Neuronal stem cell (in vitro differentiated cells): ENCODE results near the gene NAP1L4.
A peak's percentile ranks its signal among the peaks of the same experiment; 100 is the strongest.

Experiments
- DNase-seq: peaks from one replicate; pipeline ENCODE4 v3.0.0-alpha.2; 2013; ENCODE audit warnings: low spot score
- H2AFZ ChIP-seq: one replicate; pipeline ENCODE4 v1.6.1; 2013; ENCODE audit warnings: mild to moderate bottlenecking, low read length, inconsistent platforms
- H2AK5ac ChIP-seq: 2 replicates; pipeline ENCODE4 v1.6.1; 2013; ENCODE audit warnings: low read depth, mild to moderate bottlenecking, inconsistent platforms, low read length, moderate library complexity, mixed read lengths
- H2BK120ac ChIP-seq: 2 replicates; pipeline ENCODE4 v1.6.1; 2013; ENCODE audit warnings: low read depth, mild to moderate bottlenecking, inconsistent platforms, low read length, moderate library complexity, mixed read lengths
- H2BK12ac ChIP-seq: one replicate; pipeline ENCODE4 v1.6.1; 2013; ENCODE audit warnings: low read length, inconsistent platforms
- H2BK15ac ChIP-seq: 2 replicates; pipeline ENCODE4 v1.6.1; 2013; ENCODE audit warnings: mild to moderate bottlenecking, low read length, inconsistent platforms, mixed read lengths
- H2BK5ac ChIP-seq: one replicate; pipeline ENCODE4 v1.6.1; 2013; ENCODE audit warnings: inconsistent platforms, mild to moderate bottlenecking, low read length, moderate library complexity
- H3K14ac ChIP-seq: one replicate; pipeline ENCODE4 v1.6.1; 2013; ENCODE audit warnings: low read length, inconsistent platforms
- H3K18ac ChIP-seq: 2 replicates; pipeline ENCODE4 v1.6.1; 2013; ENCODE audit warnings: low read length, inconsistent platforms
- H3K23ac ChIP-seq: 2 replicates; pipeline ENCODE4 v1.6.1; 2013; ENCODE audit warnings: low read depth, mild to moderate bottlenecking, mixed read lengths, low read length, inconsistent platforms; ENCODE audit not compliant: poor library complexity
- H3K27ac ChIP-seq: replicated peaks from 3 replicates; pipeline ENCODE4 v1.5.1; 2013; ENCODE audit warnings: low read length, inconsistent platforms
- H3K27me3 ChIP-seq, 3 experiments: 2 replicates each; pipeline ENCODE4 v1.6.1; 2013; ENCODE audit warnings: low read length in 3 of 3, mild to moderate bottlenecking in 2 of 3, inconsistent platforms in 1 of 3, low read depth in 1 of 3, mixed read lengths in 1 of 3, moderate library complexity in 1 of 3; ENCODE audit not compliant: control insufficient read depth in 3 of 3, insufficient read depth in 3 of 3
- H3K36me3 ChIP-seq, 2 donors: replicated peaks in 1 of 2; 2 replicates each; pipeline ENCODE4 v1.6.1; 2013; ENCODE audit warnings: low read length in 2 of 2; ENCODE audit not compliant: control insufficient read depth in 2 of 2, insufficient read depth in 2 of 2
- H3K4ac ChIP-seq: 2 replicates; pipeline ENCODE4 v1.6.1; 2013; ENCODE audit warnings: inconsistent platforms, mild to moderate bottlenecking, low read length, moderate library complexity
- H3K4me1 ChIP-seq, 2 donors: 1 replicate in 1 of 2; 2 replicates in 1 of 2; pipeline ENCODE4 v1.6.1; 2013; ENCODE audit warnings: low read length in 2 of 2, low read depth in 1 of 2; ENCODE audit not compliant: control insufficient read depth in 2 of 2, insufficient read depth in 1 of 2
- H3K4me2 ChIP-seq: one replicate; pipeline ENCODE4 v1.6.1; 2013; ENCODE audit warnings: mild to moderate bottlenecking, low read length, inconsistent platforms; ENCODE audit not compliant: insufficient read depth, poor library complexity, severe bottlenecking
- H3K4me3 ChIP-seq, 2 donors: 2 replicates each; pipeline ENCODE4 v1.5.1; 2013; ENCODE audit warnings: low read length in 2 of 2, mild to moderate bottlenecking in 2 of 2, inconsistent platforms in 1 of 2, moderate library complexity in 1 of 2
- H3K79me1 ChIP-seq: one replicate; pipeline ENCODE4 v1.6.1; 2013; ENCODE audit warnings: low read depth, mild to moderate bottlenecking, inconsistent platforms, low read length, moderate library complexity
- H3K9ac ChIP-seq: one replicate; pipeline ENCODE4 v1.6.1; 2013; ENCODE audit warnings: mild to moderate bottlenecking, low read depth, low read length, inconsistent platforms; ENCODE audit not compliant: poor library complexity
- H3K9me3 ChIP-seq, 2 donors: replicated peaks in 1 of 2; 2 replicates each; pipeline versions ENCODE3 to v1.6.1; 2013; ENCODE audit warnings: low read length in 2 of 2, mild to moderate bottlenecking in 2 of 2, inconsistent platforms in 1 of 2, low read depth in 1 of 2, mixed read lengths in 1 of 2, moderate library complexity in 1 of 2; ENCODE audit not compliant: control insufficient read depth in 2 of 2, insufficient read depth in 1 of 2
- H4K8ac ChIP-seq: one replicate; pipeline ENCODE4 v1.6.1; 2013; ENCODE audit warnings: low read depth, mild to moderate bottlenecking, inconsistent platforms, low read length, moderate library complexity
- H4K91ac ChIP-seq: one replicate; pipeline ENCODE4 v1.6.1; 2013; ENCODE audit warnings: low read length, low read depth, mild to moderate bottlenecking, inconsistent platforms; ENCODE audit not compliant: poor library complexity
- WGBS, 2 donors: extraction: QIAGEN DNeasy Blood & Tissue Kit; methylation state at CpG; one replicate each; pipeline ENCODE4 v1.1.7; 2013; ENCODE audit warnings: missing lambda C conversion rate in 2 of 2, mixed read lengths in 1 of 2; ENCODE audit not compliant: insufficient read length in 2 of 2, insufficient replicate concordance in 1 of 2; ENCODE audit errors: extremely low coverage in 2 of 2; 5-methylcytosine and 5-hydroxymethylcytosine counted together

Gene NAP1L4

DNA sequence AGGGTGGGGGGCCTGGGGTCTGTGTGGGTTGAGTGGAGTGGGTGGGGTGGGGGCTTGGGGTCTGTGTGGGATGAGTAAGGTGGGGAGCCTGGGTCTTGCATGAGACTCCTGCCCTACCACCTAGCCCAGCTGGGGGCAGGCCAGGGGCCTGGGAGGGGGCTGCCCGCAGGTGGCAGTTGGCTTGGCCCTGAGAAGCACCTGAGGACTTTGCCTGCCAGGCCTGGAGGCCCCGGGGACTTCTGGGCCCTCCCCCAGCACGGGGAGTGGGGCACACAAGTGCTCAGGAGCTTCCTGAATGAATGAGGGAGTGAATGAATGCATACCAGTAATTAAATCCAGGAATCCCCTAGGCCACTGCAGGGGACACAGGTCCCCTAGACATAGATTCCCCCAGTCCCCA lies 69.5 kb downstream of the NAP1L4 start:
- Histone ChIP-seq H2BK12ac (no peak overlapping the region), H2AFZ (no peak overlapping the region), H3K14ac (no peak overlapping the region), H3K4me2 (no peak overlapping the region), H4K91ac (no peak overlapping the region), H2BK5ac (no peak overlapping the region), H4K8ac (no peak overlapping the region), H3K23ac (no peak overlapping the region), H3K4me3 (no peak overlapping the region), H3K4ac (no peak overlapping the region), H3K9ac (no peak overlapping the region), H3K27ac (no peak overlapping the region), H3K79me1 (no peaks in the 10 kb centered on the region), H2BK15ac (no peak overlapping the region), H3K18ac (no peak overlapping the region), H3K36me3 (no peaks in the 10 kb centered on the region), H2BK120ac (no peak overlapping the region), H3K9me3 (peaks cover 7 to 9% of the 10 kb centered on the region in 2 donors), H3K4me1 (no peaks in the 10 kb centered on the region), H3K27me3 (peaks cover 6 to 13% (median 12%) of the 10 kb centered on the region in 3 experiments), H2AK5ac (no peak overlapping the region)
- DNase-seq, result no peak
- no CpG with 5 or more reads among the region's 3 CpGs for WGBS, 2 donors

DNA sequence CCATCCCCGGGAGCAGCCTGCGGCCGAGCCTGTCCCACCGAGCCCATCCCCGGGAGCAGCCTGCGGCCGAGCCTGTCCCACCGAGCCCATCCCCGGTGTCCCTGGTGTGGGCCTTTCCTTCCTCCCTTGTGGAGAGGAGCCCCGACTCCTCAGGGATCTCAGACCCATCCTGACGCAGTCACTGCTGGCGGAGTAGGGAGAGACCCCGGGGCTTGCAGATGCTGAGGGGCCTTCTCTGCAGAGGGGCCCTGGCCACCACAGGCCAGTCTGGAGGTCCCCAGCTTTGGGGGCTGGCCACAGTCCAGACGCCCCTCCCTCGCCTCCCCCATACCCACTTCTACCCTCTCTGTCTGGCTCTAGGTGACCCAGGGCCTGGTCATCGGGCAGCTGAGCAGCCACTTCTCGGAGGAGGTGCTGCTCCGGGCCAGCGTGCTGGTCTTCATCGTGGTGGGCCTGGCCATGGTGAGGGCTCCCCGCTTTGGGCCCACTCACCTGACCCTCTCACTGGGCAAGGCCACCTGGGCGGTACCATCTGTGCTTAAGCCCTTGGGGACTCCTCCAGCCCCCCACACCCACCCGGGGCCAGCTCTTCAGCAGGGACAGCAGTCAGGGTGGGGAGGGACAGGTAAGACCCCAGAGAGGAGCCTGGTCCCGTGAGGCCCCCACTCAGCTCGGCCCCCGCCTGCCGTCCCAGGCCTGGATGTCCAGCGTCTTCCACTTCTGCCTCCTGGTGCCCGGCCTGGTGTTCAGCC lies 70.2 kb downstream of the NAP1L4 start:
- H3K14ac ChIP-seq, result peak overlapping the region; percentile 84
- WGBS, 2 donors, result no CpG with 5 or more reads among the region's 29 CpGs

DNA sequence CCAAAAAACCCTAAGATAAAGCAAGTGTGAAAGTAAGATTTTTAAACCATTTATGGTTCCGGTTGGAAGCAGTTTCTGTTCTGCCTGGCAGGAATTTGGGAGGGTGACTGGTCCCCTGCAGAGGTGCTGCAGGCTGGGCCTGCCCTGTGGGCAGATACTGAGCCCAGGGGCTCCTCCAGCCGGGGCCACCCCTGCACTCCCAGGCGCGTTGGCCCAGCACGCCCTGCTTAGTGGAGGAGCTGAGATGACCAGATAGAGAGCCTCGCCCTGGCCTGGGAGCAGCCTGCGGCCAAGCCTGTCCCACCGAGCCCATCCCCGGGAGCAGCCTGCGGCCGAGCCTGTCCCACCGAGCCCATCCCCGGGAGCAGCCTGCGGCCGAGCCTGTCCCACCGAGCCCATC lies 70.9 kb downstream of the NAP1L4 start:
- WGBS, 2 donors, result no CpG with 5 or more reads among the region's 16 CpGs
- no peak overlapping the region for H3K14ac ChIP-seq

More for the DNA sequence above, 70.2 kb downstream of the NAP1L4 start:
- no peak overlapping the region for H2BK5ac ChIP-seq
- peaks cover 0 to 2% of the 10 kb centered on the region in 2 donors for H3K4me1 ChIP-seq
- no peak for DNase-seq
- H3K9me3 ChIP-seq, result peaks cover 0 to 2% of the 10 kb centered on the region in 2 donors
- H3K23ac ChIP-seq, result peak overlapping the region; percentile 85
- peak overlapping the region; percentile 46 for H2BK12ac ChIP-seq
- no peak overlapping the region for H2BK120ac ChIP-seq
- H4K8ac ChIP-seq, result peak overlapping the region; percentile 82
- no peak overlapping the region for H3K27ac ChIP-seq
- H3K79me1 ChIP-seq, result no peaks in the 10 kb centered on the region
- H3K4ac ChIP-seq, result no peak overlapping the region
- H2BK15ac ChIP-seq, result no peak overlapping the region
- H4K91ac ChIP-seq, result no peak overlapping the region
- H3K18ac ChIP-seq, result peak overlapping the region; percentile 38
- no peak overlapping the region for H3K4me2 ChIP-seq
- H3K4me3 ChIP-seq, result no peak overlapping the region
- no peaks in the 10 kb centered on the region for H3K36me3 ChIP-seq
- peak overlapping the region; percentile 83 for H2AK5ac ChIP-seq
- H2AFZ ChIP-seq, result no peak overlapping the region
- H3K9ac ChIP-seq, result no peak overlapping the region
- peaks cover 0 to 6% (median 4%) of the 10 kb centered on the region in 3 experiments for H3K27me3 ChIP-seq

DNA sequence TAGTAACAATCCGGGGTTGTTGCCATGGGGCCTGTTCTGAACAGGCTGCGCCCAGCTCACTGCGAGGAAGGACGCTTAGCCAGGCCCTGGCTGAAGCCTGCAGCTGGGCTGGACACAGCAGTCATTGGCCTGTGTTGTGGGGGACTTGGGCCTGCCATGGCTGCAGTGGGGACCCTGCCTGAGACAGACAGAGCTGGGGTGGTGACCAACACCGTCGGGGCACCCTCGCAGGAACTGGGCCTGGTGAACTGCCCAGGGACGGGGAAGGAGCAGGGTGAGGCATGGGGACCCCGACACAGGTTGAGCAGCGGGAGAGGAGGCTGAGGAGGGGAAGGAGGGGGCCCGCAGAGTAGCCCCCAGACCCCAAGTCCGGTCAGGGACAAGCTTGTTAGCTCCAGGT lies 71.8 kb downstream of the NAP1L4 start:
- WGBS, 2 donors, result no CpG with 5 or more reads among the region's 12 CpGs

More for the DNA sequence above, 70.9 kb downstream of the NAP1L4 start:
- Histone ChIP-seq H3K4me2 (no peak overlapping the region), H3K23ac (no peak overlapping the region), H3K4ac (no peak overlapping the region), H2AK5ac (no peak overlapping the region), H3K79me1 (no peaks in the 10 kb centered on the region), H2BK15ac (no peak overlapping the region), H2BK12ac (no peak overlapping the region), H4K91ac (no peak overlapping the region), H3K4me3 (no peak overlapping the region), H2AFZ (no peak overlapping the region), H3K18ac (no peak overlapping the region), H3K4me1 (peaks cover 0 to 2% of the 10 kb centered on the region in 2 donors), H4K8ac (no peak overlapping the region), H3K9ac (no peak overlapping the region), H2BK5ac (no peak overlapping the region), H3K36me3 (no peaks in the 10 kb centered on the region), H2BK120ac (no peak overlapping the region), H3K27ac (no peak overlapping the region), H3K9me3 (no peaks in the 10 kb centered on the region), H3K27me3 (no peaks in the 10 kb centered on the region)
- DNase-seq, result no peak

More for the DNA sequence above, 71.8 kb downstream of the NAP1L4 start:
- H3K79me1 ChIP-seq, result no peaks in the 10 kb centered on the region
- no peak overlapping the region for H3K27ac ChIP-seq
- no peak overlapping the region for H3K4me3 ChIP-seq
- H4K8ac ChIP-seq, result no peak overlapping the region
- no peak overlapping the region for H2BK15ac ChIP-seq
- H3K14ac ChIP-seq, result no peak overlapping the region
- no peaks in the 10 kb centered on the region for H3K27me3 ChIP-seq
- H3K4me2 ChIP-seq, result no peak overlapping the region
- peak overlapping the region; percentile 59 for H3K18ac ChIP-seq
- H3K23ac ChIP-seq, result no peak overlapping the region
- no peaks in the 10 kb centered on the region for H3K9me3 ChIP-seq
- no peak overlapping the region for H2BK120ac ChIP-seq
- peaks cover 0 to 2% of the 10 kb centered on the region in 2 donors for H3K4me1 ChIP-seq
- H3K9ac ChIP-seq, result no peak overlapping the region
- no peak overlapping the region for H4K91ac ChIP-seq
- H3K4ac ChIP-seq, result no peak overlapping the region
- H2BK12ac ChIP-seq, result peak overlapping the region; percentile 30
- peak overlapping the region; percentile 61 for H2AK5ac ChIP-seq
- no peaks in the 10 kb centered on the region for H3K36me3 ChIP-seq
- no peak overlapping the region for H2AFZ ChIP-seq
- DNase-seq, result no peak
- H2BK5ac ChIP-seq, result peak overlapping the region; percentile 69
